GM18858 (cell line): ENCODE results near the gene ZC3H4.
A peak's percentile ranks its signal among the peaks of the same experiment; 100 is the strongest.
"Not testable (repeated sequence)": the region's sequence is repeated elsewhere in the genome, so short reads cannot be mapped to it uniquely, and the experiment has no call there.

Source experiments
- ATAC-seq: cut with Tn5 transposase; IDR thresholded peaks from one replicate; pipeline ENCODE4 v1.9.1; 2021; ENCODE audit not compliant: unreplicated experiment

ZC3H4 gene

GRCh38 chr19:47112997-47113849 is at the start of gene ZC3H4:
Gene ZC3H4, minus strand, starts transcription at chr19:47113776. Its CDS starts 1,192 bp downstream, at chr19:47112584.
- peak; percentile 72 for ATAC-seq

- ATAC-seq = no peak
Observed at GRCh38 chr19:47161876-47162489, 48.4 kb upstream of the ZC3H4 start.

GRCh38 chr19:47158879-47159503 is 45.4 kb upstream of the ZC3H4 start:
- no peak for ATAC-seq

- no peak for ATAC-seq
Observed at GRCh38 chr19:47158367-47158791, 44.8 kb upstream of the ZC3H4 start.

- ATAC-seq = no peak
Observed at GRCh38 chr19:47157431-47158321, 44.1 kb upstream of the ZC3H4 start.

- no peak for ATAC-seq
Observed at GRCh38 chr19:47156861-47157430, 43.4 kb upstream of the ZC3H4 start.

GRCh38 chr19:47155148-47155547 is 41.6 kb upstream of the ZC3H4 start:
- ATAC-seq = no peak

GRCh38 chr19:47153266-47153665 is 39.7 kb upstream of the ZC3H4 start:
- no peak for ATAC-seq

- no peak for ATAC-seq
Observed at GRCh38 chr19:47152632-47153031, 39.1 kb upstream of the ZC3H4 start.

GRCh38 chr19:47152205-47152604 is 38.6 kb upstream of the ZC3H4 start:
- ATAC-seq = no peak

GRCh38 chr19:47151627-47152026 is 38.1 kb upstream of the ZC3H4 start:
- ATAC-seq = no peak

- ATAC-seq = no peak
Observed at GRCh38 chr19:47146920-47147319, 33.3 kb upstream of the ZC3H4 start.

GRCh38 chr19:47145639-47146486 is 32.3 kb upstream of the ZC3H4 start:
- ATAC-seq = no peak

GRCh38 chr19:47144630-47145029 is 31.1 kb upstream of the ZC3H4 start:
- no peak for ATAC-seq

GRCh38 chr19:47143322-47144073 is 29.9 kb upstream of the ZC3H4 start:
- no peak for ATAC-seq

GRCh38 chr19:47142779-47143178 is 29.2 kb upstream of the ZC3H4 start:
- no peak for ATAC-seq

- no peak for ATAC-seq
Observed at GRCh38 chr19:47141695-47142094, 28.1 kb upstream of the ZC3H4 start.

- not testable (repeated sequence) for ATAC-seq
Observed at GRCh38 chr19:47141252-47141651, 27.7 kb upstream of the ZC3H4 start.

- ATAC-seq = no peak
Observed at GRCh38 chr19:47135156-47135555, 21.6 kb upstream of the ZC3H4 start.
